BLaER1 treated with 17β-estradiol and CSF1 and Interleukin-3, amounts not matched to agents 10 nM and 100 nM (cell line): ENCODE results near the gene EPC1.
"Not testable (repeated sequence)": the region's sequence is repeated elsewhere in the genome, so short reads cannot be mapped to it uniquely, and the experiment has no call there.

ENCODE experiments used
- H3K27ac ChIP-seq, 11 experiments: shearing (Covaris generic); formaldehyde crosslinking; 2 replicates each; pipeline ENCODE4 v1.8.1; 2022
- H3K27me3 ChIP-seq, 11 experiments: shearing (Covaris generic); formaldehyde crosslinking; 2 replicates each; pipeline ENCODE4 v1.8.1; 2022
- H3K36me3 ChIP-seq, 11 experiments: shearing (Covaris generic); formaldehyde crosslinking; 2 replicates each; pipeline ENCODE4 v1.8.1; 2022
- H3K4me1 ChIP-seq, 10 experiments: shearing (Covaris generic); formaldehyde crosslinking; 2 replicates each; pipeline ENCODE4 v1.8.1; 2022
- H3K4me2 ChIP-seq, 11 experiments: shearing (Covaris generic); formaldehyde crosslinking; 2 replicates each; pipeline ENCODE4 v1.8.1; 2022
- H3K4me3 ChIP-seq, 10 experiments: shearing (Covaris generic); formaldehyde crosslinking; 2 replicates each; pipeline ENCODE4 v1.8.1; 2022
- H3K9ac ChIP-seq, 11 experiments: shearing (Covaris generic); formaldehyde crosslinking; 2 replicates each; pipeline ENCODE4 v1.8.1; 2022
- H3K9me3 ChIP-seq, 11 experiments: shearing (Covaris generic); formaldehyde crosslinking; replicated peaks in 1 of 11; 2 replicates each; pipeline ENCODE4 v1.8.1; 2022
- H4K20me1 ChIP-seq, 11 experiments: shearing (Covaris generic); formaldehyde crosslinking; 2 replicates each; pipeline ENCODE4 v1.8.1; 2022
- Cebpa-rat ChIP-seq, 11 experiments: shearing (Covaris generic); IDR thresholded peaks; 2 replicates each; pipeline ENCODE4 v1.8.1; 2022

The EPC1 gene

DNA sequence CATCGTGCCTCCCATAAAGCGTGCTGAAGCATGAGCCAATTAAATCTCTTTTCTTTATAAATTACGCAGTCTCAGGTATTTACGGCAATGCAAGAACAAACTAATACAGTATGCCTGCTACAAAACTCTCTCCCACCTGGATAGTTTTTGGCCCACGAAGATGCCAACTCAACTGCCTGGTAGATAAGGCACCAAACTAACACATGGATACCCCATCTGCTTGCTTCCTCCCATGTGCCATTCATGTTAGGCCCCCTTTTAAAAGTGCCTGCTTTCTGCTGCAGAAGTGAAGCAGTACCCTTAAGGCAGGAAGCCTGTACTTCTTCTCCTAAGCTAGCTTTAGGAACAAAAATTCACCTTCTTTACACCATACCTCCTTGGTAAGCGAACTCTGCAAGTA lies 15.6 kb upstream of the EPC1 start:
- Histone ChIP-seq H3K4me1 (peaks cover 0 to 31% (median 11%) of the 10 kb centered on the region in 10 experiments; a peak in 13 of 20 replicates), H3K9ac (no peak overlapping the region), H3K4me2 (no peak overlapping the region), H3K27me3 (no peaks in the 10 kb centered on the region), H3K9me3 (peaks cover 11 to 29% (median 20%) of the 10 kb centered on the region in 11 experiments), H4K20me1 (peaks cover 0 to 49% (median 0%) of the 10 kb centered on the region in 11 experiments; a peak in 5 of 22 replicates), H3K27ac (no peak overlapping the region), H3K36me3 (peaks cover 4 to 30% (median 14%) of the 10 kb centered on the region in 11 experiments; a peak in 19 of 22 replicates), H3K4me3 (no peak overlapping the region)
- no peak for TF ChIP-seq Cebpa-rat (IDR thresholded peaks at IDR 0.05)

DNA sequence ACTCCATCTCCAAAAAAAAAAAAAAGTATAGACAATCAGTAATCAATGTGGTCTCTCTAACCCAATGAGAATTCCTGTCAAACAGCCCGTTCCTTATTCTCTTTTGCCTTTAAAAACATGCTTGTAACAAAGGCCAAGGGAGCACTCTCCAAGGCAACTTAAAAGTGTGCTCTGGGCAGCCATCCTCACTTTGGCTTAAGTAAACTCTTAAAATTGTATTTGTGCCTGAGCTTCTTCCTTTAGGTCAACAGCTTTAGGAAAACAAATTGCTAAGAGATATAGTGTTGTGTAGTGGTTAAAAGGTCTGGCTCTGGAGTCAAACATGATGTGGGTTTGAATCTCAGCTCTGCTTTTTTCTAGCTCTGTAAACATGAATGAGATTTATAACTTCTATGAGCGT lies 13.9 kb upstream of the EPC1 start:
- Histone ChIP-seq H3K4me3 (no peak overlapping the region), H3K4me1 (peaks cover 0 to 22% (median 4%) of the 10 kb centered on the region in 10 experiments; a peak in 7 of 20 replicates), H3K36me3 (peaks cover 4 to 30% (median 16%) of the 10 kb centered on the region in 11 experiments; a peak in 19 of 22 replicates), H3K27ac (no peak overlapping the region), H3K4me2 (no peak overlapping the region), H4K20me1 (peaks cover 0 to 51% (median 0%) of the 10 kb centered on the region in 11 experiments; a peak in 5 of 22 replicates), H3K9me3 (peaks cover 11 to 42% (median 34%) of the 10 kb centered on the region in 11 experiments), H3K9ac (no peak overlapping the region), H3K27me3 (no peaks in the 10 kb centered on the region)
- no peak for TF ChIP-seq Cebpa-rat (IDR thresholded peaks at IDR 0.05)

DNA sequence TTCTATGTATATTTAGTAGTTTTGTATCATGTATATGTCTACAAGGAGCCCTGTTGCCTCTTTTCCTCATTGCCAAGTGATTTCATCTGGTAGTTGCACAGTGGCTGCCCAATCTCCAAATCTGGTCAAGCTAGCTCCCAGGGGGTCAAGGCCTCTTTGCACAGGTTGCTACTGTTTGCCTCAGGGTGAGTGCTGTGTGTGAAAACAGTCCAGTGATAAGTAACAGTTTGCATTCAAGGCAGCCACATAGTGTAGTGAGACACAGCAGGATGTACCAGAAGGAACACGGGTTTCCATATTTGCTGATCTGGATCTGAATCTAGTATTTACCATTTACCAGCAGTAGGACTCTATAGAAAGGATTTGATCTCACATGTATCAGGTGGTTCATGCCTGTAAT lies 13.3 kb upstream of the EPC1 start:
- H3K4me1 ChIP-seq = peaks cover 0 to 22% (median 0%) of the 10 kb centered on the region in 10 experiments; a peak in 6 of 20 replicates
- peaks cover 0 to 46% (median 0%) of the 10 kb centered on the region in 11 experiments; a peak in 5 of 22 replicates for H4K20me1 ChIP-seq
- no peaks in the 10 kb centered on the region for H3K27me3 ChIP-seq
- peaks cover 4 to 30% (median 16%) of the 10 kb centered on the region in 11 experiments; a peak in 19 of 22 replicates for H3K36me3 ChIP-seq
- H3K9me3 ChIP-seq = peaks cover 11 to 46% (median 39%) of the 10 kb centered on the region in 11 experiments
- no peak overlapping the region for H3K4me2 ChIP-seq
- no peak overlapping the region for H3K9ac ChIP-seq
- TF ChIP-seq Cebpa-rat (IDR thresholded peaks at IDR 0.05) = no peak
- no peak overlapping the region for H3K27ac ChIP-seq
- no peak overlapping the region for H3K4me3 ChIP-seq

DNA sequence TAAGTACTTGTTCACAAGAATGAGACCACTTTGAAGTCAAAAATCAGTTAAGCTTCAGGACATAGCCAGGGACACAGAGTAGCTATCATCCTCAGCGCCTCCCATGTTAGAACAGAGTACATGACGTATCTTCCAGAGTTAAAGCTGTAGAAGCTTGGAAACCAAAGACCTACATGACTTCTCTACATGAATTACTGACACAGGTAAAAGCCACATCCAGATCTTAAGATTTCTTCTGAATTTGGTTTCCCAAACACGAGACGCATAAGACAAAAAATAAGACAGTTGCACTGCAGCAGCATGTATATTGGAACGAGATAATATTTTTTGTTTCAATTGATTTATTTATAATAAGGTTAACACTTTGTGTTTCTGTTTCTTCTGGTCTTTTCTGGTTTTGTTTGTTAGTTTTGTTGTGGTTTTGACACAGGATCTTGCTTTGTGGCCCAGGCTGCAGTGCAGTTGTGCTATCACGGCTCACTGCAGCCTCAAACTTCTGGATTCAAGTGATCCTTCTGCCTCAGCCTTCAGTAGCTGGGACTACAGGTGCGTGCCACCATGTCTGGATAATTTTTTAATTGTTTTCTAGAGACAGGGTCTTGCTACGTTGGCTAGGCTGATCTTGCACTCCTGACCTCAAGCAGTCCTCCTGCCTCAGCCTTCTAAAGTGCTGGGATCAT lies 10.2 kb upstream of the EPC1 start:
- Histone ChIP-seq H3K4me2 (no peak overlapping the region), H3K4me3 (no peak overlapping the region), H3K27me3 (no peaks in the 10 kb centered on the region), H3K9me3 (peaks cover 11 to 54% (median 46%) of the 10 kb centered on the region in 11 experiments), H3K36me3 (peaks cover 4 to 30% (median 18%) of the 10 kb centered on the region in 11 experiments; a peak in 19 of 22 replicates), H3K4me1 (peaks cover 5 to 45% (median 9%) of the 10 kb centered on the region in 10 experiments; a peak in 14 of 20 replicates), H3K27ac (no peak overlapping the region), H4K20me1 (peaks cover 0 to 44% (median 0%) of the 10 kb centered on the region in 11 experiments; a peak in 3 of 22 replicates), H3K9ac (no peak overlapping the region)
- no peak for TF ChIP-seq Cebpa-rat (IDR thresholded peaks at IDR 0.05)

DNA sequence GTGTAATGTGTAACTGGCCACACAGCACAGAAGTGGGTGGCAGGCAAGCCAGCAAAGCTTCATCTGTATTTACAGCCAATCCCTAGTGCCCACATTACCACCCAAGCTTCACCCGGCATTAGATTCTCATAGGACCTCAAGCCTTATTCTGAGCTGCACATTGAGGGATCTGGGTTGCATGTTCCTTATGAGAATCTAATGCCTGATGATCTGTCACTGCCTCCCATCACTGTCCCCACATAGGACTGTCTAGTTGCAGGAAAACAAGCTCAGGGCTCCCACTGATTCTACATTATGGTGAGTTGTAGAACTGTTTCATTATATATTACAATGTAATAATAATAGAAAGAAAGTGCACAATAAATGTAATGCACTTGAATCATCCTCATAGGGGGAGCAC lies 7.7 kb upstream of the EPC1 start:
- H3K36me3 ChIP-seq = peaks cover 0 to 18% (median 5%) of the 10 kb centered on the region in 11 experiments; a peak in 6 of 22 replicates
- H4K20me1 ChIP-seq = peaks cover 0 to 46% (median 0%) of the 10 kb centered on the region in 11 experiments; a peak in 2 of 22 replicates
- H3K9me3 ChIP-seq = peaks cover 0 to 39% (median 32%) of the 10 kb centered on the region in 11 experiments; a peak in 19 of 22 replicates
- H3K4me2 ChIP-seq = 0 out of 22 replicates have a peak overlapping the region, but pooled peaks of 1 of the 11 experiments have one; percentile 11
- H3K27me3 ChIP-seq, H3K4me3 ChIP-seq, H3K27ac ChIP-seq, H3K9ac ChIP-seq: not testable (repeated sequence)
- H3K4me1 ChIP-seq = peaks cover 20 to 59% (median 30%) of the 10 kb centered on the region in 10 experiments

DNA sequence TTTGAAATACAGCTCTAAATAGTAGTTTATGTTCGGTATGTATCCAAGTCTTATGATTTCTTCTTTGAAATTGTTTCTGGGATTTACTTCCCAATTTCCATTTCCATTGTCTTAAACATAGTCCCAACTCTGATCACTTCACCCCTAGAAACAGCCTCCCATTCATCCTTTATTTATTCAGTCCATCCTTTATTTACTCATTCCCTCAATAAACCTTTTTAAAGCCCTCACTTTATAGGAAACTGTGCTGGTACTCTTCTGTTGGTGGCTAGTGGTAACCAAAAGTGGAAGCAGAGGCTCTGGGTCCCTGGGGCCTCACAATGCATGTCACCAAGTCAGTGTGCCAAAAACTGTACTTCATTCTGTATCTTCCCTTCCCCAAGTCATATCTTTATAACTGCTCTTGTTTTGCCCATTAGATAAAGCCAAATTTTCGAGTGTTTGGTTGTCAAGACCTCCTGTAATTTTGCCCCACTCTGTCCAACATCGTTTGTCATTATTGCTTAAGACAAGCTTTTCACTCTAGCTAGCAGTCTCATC lies 3.9 kb upstream of the EPC1 start:
- peak overlapping the region in 10 of 11 experiments; percentile 21 to 88 (median 72); a peak in 19 of 22 replicates for H3K4me2 ChIP-seq
- H3K9ac ChIP-seq = peak overlapping the region in 1 of 11 experiments; percentile 4; a peak in 1 of 22 replicates
- no peak for TF ChIP-seq Cebpa-rat (IDR thresholded peaks at IDR 0.05)

DNA sequence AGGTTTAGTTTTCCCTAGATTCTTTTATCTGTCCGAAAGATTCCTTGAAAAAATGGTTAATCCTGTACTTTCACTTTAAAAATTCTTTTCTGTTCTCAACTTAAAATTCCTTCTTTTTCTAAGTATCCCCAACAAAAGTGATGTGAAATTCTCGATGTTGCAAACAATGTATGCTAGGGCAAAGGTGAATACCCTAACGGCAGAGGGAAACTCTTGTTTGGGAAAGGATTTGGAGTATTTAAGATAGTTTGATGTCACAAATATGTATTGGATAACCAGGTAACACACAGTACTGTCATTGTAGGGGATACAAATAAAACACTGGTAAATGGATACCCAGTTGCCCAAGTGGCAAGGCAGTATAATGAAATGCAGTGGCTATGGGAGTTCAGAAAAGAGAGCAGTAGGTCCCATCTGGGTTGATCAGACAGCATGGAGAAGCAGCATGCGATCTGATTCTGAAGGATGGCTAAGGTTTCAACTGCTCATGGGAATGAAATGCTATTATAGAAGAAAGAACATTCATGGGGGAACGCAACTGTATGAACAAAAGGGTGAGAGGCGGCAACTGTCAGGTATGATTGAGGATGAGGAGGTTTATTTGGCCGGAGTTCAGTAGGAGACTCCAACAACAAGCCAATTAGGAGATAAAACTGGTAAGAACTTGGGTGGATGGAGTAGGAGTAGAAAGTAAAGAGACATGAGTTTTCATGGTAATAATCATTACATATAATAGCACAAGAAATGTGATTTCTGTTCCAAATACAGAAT lies 3.2 kb upstream of the EPC1 start:
- Histone ChIP-seq H3K4me1 (peaks cover 38 to 64% (median 51%) of the 10 kb centered on the region in 10 experiments), H3K9ac (peak overlapping the region in 2 of 11 experiments; percentile 37 to 100; a peak in 3 of 22 replicates), H3K4me3 (no peak overlapping the region), H3K27ac (peak overlapping the region in 3 of 11 experiments; percentile 36 to 64 (median 51); a peak in 4 of 22 replicates), H3K4me2 (peak overlapping the region; percentile 55 to 88 (median 81); a peak in 18 of 22 replicates), H3K27me3 (no peaks in the 10 kb centered on the region), H3K9me3 (peaks cover 0 to 7% (median 7%) of the 10 kb centered on the region in 11 experiments; a peak in 14 of 22 replicates), H3K36me3 (peaks cover 0 to 6% (median 0%) of the 10 kb centered on the region in 11 experiments; a peak in 1 of 22 replicates), H4K20me1 (peaks cover 0 to 50% (median 9%) of the 10 kb centered on the region in 11 experiments; a peak in 15 of 22 replicates)
- no peak for TF ChIP-seq Cebpa-rat (IDR thresholded peaks at IDR 0.05)

More for the DNA sequence above, 3.9 kb upstream of the EPC1 start:
- Histone ChIP-seq H4K20me1 (peaks cover 0 to 43% (median 2%) of the 10 kb centered on the region in 11 experiments; a peak in 11 of 22 replicates), H3K27me3 (no peaks in the 10 kb centered on the region), H3K27ac (peak overlapping the region in 2 of 11 experiments; percentile 0 to 14; a peak in 1 of 22 replicates), H3K36me3 (peaks cover 0 to 10% (median 0%) of the 10 kb centered on the region in 11 experiments; a peak in 1 of 22 replicates), H3K4me1 (peaks cover 38 to 71% (median 51%) of the 10 kb centered on the region in 10 experiments), H3K4me3 (no peak overlapping the region), H3K9me3 (peaks cover 0 to 14% (median 13%) of the 10 kb centered on the region in 11 experiments; a peak in 15 of 22 replicates)

DNA sequence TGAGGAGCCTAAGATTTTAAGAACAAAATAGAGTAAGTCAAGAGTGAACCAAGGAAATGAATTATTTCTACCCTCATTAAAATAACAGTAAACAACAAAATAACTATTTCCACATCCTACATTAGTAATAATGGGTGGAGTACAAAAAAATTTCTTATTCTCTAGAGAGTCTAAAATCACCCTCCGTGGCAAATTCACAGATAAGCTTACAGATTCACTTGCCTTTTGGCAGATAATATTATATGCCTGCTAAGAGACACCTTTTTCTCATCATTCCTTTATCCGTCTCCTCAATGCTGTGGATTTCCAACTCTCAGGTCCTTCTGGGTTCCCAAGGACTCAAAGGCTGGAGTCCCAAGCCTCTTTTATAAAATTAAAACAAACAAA lies 2.2 kb upstream of the EPC1 start:
- H3K4me3 ChIP-seq = no peak overlapping the region
- peak overlapping the region in 3 of 11 experiments; percentile 21 to 100 (median 37); a peak in 6 of 22 replicates for H3K9ac ChIP-seq
- TF ChIP-seq Cebpa-rat (IDR thresholded peaks at IDR 0.05) = no peak
- H4K20me1 ChIP-seq = peaks cover 0 to 59% (median 19%) of the 10 kb centered on the region in 11 experiments; a peak in 16 of 22 replicates
- peak overlapping the region in 10 of 11 experiments; percentile 68 to 88 (median 81); a peak in 18 of 22 replicates for H3K4me2 ChIP-seq
- H3K9me3 ChIP-seq = no peaks in the 10 kb centered on the region
- H3K27me3 ChIP-seq = no peaks in the 10 kb centered on the region
- peaks cover 0 to 7% (median 6%) of the 10 kb centered on the region in 11 experiments; a peak in 17 of 22 replicates for H3K36me3 ChIP-seq
- peaks cover 45 to 65% (median 60%) of the 10 kb centered on the region in 10 experiments for H3K4me1 ChIP-seq
- H3K27ac ChIP-seq = peak overlapping the region in 4 of 11 experiments; percentile 36 to 64 (median 50); a peak in 7 of 22 replicates
